ENCODE measurements around the gene ELFN2.

GRCh38 chr22:37417677-37418348 lies 9.5 kb downstream of the ELFN2 start:
- no peak for TF ChIP-seq CTCF (IDR thresholded peaks at IDR 0.05)
- TF ChIP-seq POLR2A (IDR thresholded peaks at IDR 0.05) = no peak
- TF ChIP-seq EP300 (IDR thresholded peaks at IDR 0.05) = no peak
